Measurements from ENCODE around the gene LRRN1.
"Not testable (repeated sequence)": the region's sequence is repeated elsewhere in the genome, so short reads cannot be mapped to it uniquely, and the experiment has no call there.

The LRRN1 gene

DNA sequence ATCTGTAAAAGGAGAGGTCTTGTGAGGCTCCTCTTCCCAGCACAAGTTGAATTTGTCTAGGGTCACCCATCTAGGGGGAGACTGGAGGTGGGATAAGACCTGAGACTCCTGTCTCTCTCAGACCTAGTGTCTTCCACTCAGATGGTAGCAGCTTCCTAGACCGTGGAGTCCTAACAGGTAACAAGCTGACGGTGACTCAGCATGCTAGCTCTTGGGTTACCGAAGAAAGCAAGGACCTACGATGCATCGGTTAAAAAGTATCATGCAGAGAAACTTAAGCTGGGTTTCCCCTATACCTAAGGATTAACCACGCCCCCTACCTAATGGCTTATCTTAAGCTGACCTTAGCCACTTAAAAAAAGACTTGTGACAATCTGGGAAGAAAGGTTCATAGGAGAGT, 7.6 kb downstream of the LRRN1 start:
- no peak for DNase-seq

DNA sequence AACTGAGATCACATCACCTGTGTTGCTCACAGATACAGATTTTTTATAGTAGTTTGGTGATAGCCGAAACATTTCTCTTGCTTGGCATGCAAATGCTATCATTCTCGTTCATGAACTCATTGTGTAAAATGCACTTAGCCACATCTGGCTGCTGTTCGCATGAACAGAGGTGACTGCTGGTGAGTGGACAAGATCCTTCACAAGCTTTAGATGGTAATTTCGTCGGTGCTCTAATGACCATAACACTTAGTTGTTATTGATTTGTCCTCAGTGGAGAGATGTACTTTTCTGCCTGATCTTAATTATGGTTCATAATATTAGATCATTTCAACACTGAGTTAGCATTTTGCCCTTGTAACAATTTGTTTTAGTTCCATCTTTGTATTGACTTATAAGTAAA, 13.8 kb downstream of the LRRN1 start:
- no peak for DNase-seq

DNA sequence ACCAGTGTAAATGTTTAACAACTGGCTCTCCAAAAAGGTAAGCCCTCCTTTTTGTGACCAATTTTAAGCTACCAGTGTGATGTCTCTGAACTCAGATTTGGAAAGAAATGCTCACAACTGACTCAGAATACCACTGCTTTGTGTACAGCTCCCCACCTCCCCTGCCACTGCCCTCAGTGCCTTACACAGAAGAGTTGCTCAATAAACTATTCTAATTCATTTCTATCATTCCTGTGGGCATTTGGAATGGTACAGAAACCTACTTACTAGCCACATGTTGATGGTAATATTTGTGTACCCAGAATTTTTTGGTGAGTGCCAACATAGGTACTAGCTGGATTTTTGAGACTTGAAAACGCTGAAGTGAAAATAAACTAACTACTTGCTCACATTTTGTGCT, 16.0 kb downstream of the LRRN1 start:
- no peak for DNase-seq

DNA sequence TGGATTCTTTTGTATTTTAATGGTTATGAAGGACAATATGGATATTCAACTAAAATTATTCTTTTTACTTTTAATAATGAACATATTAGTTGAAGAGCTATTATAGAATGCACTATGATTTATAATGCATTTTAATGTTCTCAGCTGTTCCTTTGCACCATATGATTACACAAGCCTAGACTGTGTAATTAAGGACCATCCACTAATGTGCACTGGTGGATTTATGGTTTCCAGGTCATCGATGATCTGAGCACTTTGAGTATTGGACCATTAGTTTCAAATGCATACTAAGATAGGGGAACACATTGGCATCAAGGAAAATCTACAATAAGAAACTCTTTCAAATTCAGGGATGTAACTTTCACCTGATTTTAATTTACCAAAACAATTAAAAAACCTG, 16.8 kb downstream of the LRRN1 start:
- no peak for DNase-seq

DNA sequence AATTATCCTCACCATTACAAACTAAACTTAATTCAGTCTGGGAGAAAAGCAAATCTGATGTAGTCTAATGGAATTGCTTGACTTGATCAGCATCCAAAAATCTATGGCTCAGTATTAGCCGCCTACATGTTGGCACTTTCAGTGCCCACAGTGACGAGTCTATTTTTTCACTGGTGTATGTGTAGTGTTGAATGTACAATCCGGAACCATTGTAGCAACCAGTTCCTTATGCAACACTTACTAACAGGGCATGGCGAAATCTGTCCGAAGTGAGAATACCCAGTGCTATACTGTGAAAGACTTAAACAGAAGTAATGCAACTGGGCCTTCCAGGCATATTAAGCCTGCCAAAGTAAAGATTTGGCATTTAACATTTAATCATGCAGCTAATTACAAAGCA, 18.6 kb downstream of the LRRN1 start:
- peak in 11 of 58 donors; percentile 4 to 49 (median 19) for DNase-seq

DNA sequence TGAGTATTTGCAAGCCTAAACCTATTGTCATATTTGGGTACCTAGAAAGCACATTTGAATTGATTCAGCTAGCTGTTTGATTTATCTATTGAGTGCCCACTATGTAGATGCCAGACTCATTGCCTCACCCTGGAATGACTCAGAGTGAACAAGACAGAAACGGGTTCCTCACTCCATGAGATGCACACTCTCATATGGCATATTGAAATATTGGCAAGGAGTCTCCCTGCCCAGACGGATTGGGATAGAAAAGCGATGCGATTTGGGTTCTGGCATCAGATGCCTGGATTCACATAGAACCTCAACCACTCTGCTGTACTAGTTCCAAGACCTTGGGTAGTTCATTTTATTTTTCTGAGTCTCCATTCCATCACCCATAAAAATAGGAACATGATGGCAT, 22.5 kb downstream of the LRRN1 start:
- DNase-seq: peak in 9 of 58 donors; percentile 11 to 46 (median 22)

DNA sequence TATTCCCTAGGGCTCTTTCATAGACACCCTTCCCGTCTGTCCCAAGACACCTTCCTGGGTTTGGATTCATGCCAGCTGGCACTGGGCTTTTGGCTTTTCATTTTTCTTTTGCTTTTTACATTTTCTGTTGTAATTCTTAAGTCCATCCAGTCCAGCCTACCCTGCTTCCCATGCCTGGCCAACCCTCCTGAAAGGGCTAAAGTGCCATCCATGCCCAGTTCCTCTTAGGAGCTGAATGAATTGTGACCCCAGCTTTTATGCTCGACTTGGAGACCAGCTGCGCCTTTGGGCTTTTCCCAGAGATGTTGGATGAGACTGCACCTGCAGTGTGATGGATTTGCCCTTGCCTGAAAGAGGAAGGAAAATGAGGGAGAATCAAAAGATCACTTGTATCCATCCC, 25.8 kb downstream of the LRRN1 start:
- peak in 5 of 58 donors; percentile 5 to 33 (median 8) for DNase-seq

DNA sequence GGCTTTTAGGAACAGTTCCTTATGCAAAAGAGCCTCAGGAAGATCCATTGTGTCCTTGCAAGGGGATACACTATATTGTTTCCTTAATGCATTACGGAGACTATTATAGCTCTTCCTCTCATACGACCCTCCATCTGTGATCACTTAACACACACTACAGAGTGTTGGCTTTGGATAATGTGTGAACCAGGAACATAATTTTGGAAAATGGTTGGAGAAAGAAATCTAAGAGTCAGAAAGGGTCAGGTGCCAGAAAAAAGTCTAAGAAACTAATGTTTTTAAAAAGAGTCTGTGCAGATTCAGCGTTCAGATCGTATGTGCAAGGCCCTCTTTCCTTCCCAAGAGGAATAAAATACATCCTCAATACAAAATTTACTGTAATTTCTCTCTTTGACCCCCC, 27.3 kb downstream of the LRRN1 start:
- DNase-seq: no peak

DNA sequence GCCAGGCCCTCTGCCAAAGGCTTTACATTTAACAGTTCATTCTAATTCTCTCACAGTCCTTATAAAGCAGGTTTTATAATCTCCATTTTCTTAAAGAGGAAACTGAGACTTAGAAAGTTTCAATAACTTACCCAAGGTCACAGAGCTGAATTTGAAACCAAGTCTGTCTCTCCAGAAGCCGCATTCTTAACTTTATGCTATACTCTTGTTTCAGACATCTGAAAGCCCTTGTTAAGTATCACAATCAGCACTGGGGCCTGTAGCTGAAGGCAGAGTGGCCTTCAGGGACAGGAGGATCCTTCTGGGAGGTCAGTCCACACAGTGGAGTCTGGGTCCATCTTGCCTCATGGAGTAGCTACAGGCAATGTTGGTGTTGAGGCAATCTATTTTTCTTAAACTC, 27.9 kb downstream of the LRRN1 start:
- no peak for DNase-seq

DNA sequence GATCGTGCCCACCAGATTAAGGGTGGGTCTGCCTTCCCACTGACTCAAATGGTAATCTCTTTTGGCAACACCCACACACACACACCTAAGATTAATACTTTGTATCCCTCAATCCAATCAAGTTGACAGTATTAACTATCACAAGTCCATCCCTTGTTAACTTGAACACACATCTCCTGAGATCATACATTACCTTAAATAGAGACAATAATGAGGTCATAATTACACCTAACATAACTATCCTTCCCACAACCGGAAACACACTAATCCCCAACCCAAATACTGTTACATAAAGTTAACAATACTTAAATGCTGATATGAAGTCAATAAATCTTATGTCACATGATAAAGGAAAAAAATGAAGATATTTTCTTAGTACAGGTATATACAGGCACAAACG, 29.2 kb downstream of the LRRN1 start:
- not testable (repeated sequence) for DNase-seq

DNA sequence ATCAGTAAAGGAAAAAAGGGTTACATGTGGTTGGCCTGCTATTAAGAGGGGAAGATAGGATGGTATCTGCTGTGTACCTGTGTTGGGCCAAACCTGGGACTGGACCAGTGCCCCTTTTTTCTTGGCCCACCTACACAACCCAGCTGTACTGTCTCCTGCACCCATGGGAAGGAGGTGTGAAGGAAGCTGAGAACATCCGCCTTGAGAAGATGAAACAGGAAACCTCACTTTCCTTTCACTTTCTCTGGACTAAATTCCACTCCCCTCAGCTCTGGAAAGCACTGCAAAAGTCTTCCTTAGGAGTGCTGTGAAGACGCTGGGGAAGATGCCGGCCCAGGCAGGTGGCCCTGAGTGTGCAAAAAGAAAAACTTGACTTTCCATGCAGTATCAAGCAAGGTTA, 37.6 kb downstream of the LRRN1 start:
- no peak for DNase-seq

DNA sequence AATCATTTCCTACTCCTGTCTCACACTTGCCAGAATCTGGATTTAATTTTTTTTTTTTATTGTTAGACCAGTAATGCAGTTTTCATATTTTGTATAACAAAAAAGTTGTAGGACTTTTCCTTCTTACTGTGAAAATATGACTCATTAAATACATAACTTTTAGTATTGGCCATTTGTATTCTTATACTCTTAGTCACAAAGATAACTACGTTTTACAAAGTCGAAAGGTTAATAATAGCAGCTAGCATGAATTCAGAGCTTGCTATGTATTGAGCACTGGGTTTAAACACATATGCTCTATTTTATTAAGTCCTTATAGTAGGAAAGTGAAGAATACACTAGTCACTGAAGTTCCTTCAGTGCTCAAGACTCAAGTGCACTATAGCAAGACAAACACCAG, 43.1 kb downstream of the LRRN1 start:
- DNase-seq: no peak

DNA sequence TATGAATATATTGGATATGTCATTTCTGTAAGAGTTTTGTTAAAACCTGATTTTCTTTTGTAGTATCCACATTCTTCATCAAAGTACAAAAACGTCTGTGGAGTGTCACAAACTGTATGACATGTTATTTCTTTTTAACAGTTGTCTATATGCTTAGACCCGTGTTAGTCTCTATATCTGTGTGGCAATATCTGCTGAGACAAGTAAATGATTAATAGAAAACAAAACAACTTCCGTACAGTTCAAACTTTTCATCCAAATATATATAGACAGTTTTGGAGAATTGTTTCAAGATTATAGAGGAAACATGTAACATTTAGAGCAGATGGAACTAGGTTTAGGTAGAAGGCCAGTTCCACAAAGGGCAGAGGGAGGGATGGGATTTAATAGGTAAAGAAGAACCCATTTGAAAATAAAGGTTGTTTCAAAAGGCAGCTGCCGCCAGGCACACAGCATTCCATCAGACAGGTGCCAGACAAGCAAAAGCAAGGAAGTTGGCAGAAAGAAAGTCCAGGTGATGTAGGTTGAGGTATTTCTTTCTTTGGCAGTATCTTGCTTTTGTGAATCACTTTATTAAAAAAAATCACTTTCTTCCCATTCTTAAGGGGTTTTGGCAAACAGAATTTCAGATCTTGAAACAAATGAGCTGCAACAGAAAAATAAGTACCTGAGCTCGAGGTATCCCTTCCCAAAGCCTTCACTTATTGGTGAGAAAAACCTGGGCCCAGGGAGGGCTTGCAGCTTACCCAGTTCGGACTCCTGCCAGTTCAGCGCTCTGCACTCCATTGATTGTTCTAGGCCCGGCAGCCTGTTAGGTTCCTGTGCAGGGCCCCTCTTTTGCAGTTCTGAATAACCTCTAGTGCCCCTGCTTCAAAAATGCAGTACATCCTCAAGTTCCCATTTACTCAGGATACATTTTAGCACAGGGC, 49.0 kb downstream of the LRRN1 start:
- no peak for DNase-seq

DNA sequence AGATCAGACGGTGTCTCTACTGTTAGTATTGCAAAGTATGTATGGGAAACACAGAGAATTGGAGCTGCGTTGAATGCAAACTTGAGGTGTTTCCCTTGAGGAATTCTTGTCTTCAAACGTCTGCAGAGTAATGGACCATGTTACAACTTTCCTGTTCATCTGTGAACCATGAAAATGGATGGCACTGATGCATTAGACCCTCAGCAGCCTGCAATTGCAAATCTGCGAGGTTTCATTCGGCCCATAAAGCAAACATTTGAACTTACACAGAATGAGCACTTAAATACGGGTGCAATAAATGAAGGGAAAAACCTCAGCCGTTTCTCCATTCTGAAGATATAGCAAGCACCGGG, 49.7 kb downstream of the LRRN1 start:
- DNase-seq: no peak

DNA sequence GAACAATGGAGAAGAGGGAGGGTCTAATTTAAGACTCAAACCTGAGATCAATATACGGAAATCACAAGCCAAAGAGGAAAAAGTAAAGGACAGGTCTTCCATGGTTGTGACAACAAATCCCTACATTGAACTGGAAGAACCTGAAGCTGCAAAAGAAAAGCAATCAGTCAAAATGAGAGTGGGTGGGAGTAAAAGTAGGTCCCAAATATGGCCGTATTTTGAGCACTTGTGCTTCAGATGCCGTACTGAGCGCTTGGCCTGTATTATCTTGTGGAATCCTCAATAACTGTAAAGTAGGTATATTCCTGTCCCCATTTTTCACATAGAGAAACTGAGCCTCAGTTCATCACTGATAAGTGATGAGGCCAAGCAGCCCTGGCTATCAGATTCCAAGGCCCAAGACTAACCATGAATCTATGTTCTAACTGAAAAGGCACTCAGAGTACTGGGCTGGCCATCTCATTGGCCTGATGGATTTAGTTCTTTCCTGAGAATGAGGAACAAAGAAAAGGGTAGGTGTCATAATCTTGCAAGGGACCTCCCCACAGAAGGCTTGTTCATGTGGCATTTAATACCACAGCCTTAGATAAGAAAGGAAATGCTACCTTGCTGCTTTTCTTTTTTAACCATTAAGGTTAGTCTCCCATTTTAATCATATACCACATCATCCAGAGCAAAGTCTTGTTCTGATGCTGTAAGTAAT, 52.5 kb downstream of the LRRN1 start:
- no peak for DNase-seq

DNA sequence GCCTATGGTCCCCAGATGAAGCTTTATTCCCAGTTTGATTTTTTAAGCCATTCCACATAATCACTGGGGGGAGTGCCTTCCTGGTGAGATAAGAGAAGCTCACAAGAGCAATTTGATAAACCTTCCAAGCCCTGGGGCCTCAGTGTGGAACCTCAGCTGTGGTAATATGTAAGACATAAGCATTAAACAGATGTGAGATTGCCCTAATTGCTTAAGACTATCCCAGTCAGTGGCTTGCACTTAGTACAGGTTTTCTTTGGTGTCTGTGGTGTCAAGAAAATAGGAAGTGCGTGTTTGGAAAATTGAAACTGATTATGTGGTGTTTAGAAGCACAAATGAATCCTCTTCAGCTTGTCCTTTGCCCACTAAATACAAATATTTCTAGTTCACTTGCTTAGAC, 54.3 kb downstream of the LRRN1 start:
- DNase-seq: no peak

DNA sequence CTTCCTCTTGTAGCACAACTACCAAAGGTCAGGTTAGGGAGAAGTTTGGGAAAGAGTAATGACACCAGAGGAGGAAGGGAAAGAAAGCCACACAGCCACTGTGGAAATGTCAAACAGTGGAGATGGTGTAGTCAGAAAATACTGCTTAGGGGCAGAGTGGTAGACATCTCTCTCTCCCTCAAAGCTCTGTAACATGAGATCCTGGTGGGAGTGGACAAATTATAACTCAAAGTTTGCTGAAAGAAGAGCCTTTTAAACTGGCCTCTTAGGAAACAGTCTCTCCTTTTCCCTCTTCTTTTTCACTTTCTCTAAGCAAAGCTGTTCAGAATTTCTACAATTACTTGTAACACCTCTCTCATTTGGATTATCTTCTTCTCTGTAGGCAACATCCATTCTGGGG, 55.8 kb downstream of the LRRN1 start:
- DNase-seq: no peak

DNA sequence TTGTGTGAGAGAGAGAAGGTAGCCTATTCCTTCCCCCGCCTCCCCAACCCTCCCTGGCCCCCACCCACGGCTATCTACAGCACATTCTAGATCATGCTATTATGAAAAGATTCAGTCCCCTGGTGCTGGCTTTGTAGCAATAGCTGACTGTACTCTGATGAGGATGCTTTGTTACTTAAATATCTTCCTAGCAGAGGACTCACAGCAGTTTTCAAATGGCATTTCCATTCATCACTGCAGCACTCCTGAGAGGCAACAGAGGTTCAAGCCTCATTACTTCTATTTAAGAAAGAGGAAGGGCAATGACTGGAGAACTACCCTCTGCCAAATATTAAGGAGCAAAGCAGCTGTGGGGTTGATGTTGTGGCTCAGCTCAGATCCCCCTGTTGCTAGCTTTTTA, 61.0 kb downstream of the LRRN1 start:
- no peak for DNase-seq

DNA sequence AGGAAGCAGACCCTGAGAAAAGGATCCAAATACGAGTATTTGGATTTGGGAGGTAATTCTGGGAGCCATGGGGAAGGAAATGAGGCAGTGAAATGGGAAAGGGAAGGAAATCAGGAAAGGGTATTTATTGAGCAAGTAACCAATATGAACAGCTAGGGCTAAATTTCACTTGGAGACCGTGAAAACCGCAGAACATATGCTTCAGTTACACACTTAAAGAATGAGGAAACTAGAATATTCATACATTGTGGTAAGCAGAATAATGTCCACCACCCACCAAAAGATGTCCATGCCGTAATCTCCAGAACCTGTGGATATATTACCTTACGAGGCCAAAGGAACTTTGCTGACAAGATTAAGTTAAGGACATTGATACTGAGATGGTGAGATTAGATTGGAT, 63.3 kb downstream of the LRRN1 start:
- no peak for DNase-seq

DNA sequence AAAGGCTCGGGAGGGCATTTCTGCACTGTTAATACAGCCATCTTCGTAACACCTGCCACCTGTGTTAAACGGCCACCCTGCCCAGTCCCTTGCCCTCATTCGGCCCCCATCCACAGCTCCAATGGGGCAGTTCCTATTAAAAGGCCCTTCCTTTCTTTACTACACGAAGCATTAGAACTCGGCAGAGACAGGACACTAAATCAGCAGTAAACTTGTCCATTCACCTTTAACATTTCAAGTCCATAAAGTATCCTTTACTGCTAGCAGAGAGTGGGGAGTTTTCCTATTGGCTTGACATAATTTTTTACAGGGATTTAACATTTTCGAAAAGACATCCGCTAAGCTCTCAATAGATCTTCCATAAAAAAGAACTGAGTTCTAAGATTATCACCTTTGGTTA, 76.3 kb downstream of the LRRN1 start:
- no peak for DNase-seq

DNA sequence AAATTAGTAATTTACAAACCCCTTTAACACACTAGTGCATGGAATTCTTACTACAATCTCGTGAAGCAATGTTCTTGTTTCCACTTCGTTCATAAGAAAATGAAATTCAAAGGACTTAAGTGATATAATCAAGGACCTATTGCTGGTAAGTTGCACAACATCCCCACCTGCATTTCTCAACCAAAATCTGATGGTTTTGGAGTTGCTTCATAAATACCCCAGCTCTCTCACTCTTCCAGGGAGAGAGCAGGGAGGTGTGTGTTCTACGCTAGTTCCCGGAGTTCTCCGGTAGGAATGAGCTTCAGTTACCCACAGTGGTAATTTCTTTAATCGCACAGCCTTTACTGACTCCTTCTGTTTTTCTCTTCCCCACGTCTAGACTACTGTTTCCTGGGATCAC, 81.8 kb downstream of the LRRN1 start:
- no peak for DNase-seq

DNA sequence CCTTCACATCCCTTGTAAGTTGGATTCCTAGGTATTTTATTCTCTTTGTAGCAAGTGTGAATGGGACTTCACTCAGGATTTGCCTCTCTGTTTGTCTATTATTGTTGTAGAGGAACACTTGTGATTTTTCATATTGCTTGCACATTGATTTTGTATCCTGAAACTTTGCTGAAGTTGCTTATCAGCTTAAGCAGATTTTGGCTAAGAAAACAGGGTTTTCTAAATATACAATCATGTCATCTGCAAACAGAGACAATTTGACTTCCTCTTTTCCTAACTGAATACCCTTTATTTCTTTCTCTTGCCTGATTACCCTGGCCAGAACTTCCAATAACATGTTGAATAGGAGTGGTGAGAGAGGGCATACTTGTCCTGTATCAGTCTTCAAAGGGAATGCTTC, 88.1 kb downstream of the LRRN1 start:
- DNase-seq: not testable (repeated sequence)

DNA sequence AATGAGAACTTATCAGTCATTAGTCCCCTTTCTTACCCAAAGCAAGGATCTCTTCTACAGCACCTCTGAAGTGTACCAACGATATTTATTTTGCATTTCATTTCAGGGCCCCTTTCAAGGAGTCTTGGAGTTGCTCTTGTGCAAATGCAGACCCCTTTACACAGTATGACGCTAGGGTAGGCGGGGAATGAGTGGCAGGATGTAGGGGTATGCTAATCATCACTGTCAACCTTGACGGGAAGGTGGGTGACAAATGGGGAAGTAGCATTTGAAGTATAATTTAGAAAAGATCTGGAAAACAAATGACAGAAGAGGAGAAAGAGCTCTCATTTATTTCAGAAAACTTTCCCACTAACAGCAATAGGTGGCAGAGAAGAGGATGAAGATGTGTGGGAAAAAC, 94.4 kb downstream of the LRRN1 start:
- DNase-seq: peak in 1 of 58 donors; percentile 2

All from anterior cingulate cortex (tissue), 58 donors.